Endothelial cell of umbilical vein (primary cell): Measurements from ENCODE around the gene SLC66A2.

Source experiments
- CTCF ChIP-seq, 2 donors: IDR thresholded peaks; 1 replicate in 1 of 2; 2 replicates in 1 of 2; pipeline ENCODE4 v1.5.1; 2011; ENCODE audit warnings: low read length in 2 of 2, mild to moderate bottlenecking in 2 of 2, moderate library complexity in 2 of 2, control low read depth in 1 of 2, inconsistent platforms in 1 of 2, low read depth in 1 of 2; ENCODE audit not compliant: insufficient read depth in 1 of 2; ENCODE audit errors: extremely low read depth in 1 of 2
- EZH2 ChIP-seq: IDR thresholded peaks from 2 replicates; pipeline ENCODE4 v1.6.1; 2012; ENCODE audit warnings: borderline replicate concordance, low read depth, mild to moderate bottlenecking, moderate library complexity, low read length, inconsistent platforms; ENCODE audit not compliant: severe bottlenecking
- FOS ChIP-seq: IDR thresholded peaks from 2 replicates; pipeline ENCODE4 v1.6.1; 2011; ENCODE audit warnings: mild to moderate bottlenecking, low read length, moderate library complexity, borderline replicate concordance; ENCODE audit not compliant: insufficient read depth
- GATA2 ChIP-seq: IDR thresholded peaks from 2 replicates; pipeline ENCODE4 v1.7.0; 2011; ENCODE audit warnings: low read depth, mild to moderate bottlenecking, moderate library complexity, mixed read lengths, low read length; ENCODE audit not compliant: insufficient read length, insufficient read depth
- JUN ChIP-seq: IDR thresholded peaks from 2 replicates; pipeline ENCODE4 v1.6.1; 2011; ENCODE audit warnings: borderline replicate concordance, low read depth; ENCODE audit not compliant: insufficient read length, insufficient read depth
- MYC ChIP-seq: IDR thresholded peaks from one replicate; pipeline ENCODE4 v1.6.1; 2011; ENCODE audit warnings: mild to moderate bottlenecking, low read depth, low read length
- POLR2A ChIP-seq: IDR thresholded peaks from 2 replicates; pipeline ENCODE4 v1.6.1; 2012; ENCODE audit warnings: low read depth, mild to moderate bottlenecking, control low read depth, low read length
- POLR2AphosphoS5 ChIP-seq: IDR thresholded peaks from 2 replicates; pipeline ENCODE4 v1.6.1; 2012; ENCODE audit warnings: low read depth, mild to moderate bottlenecking, control low read depth, low read length, moderate library complexity; ENCODE audit not compliant: insufficient read depth

GRCh38 chr18:79924814-79925731 lies 26.4 kb downstream of the SLC66A2 start:
- TF ChIP-seq GATA2 (no peak), POLR2A (no peak), CTCF (IDR thresholded peaks at IDR 0.05; ENCODE audit: extremely low read depth in 1 of 2, insufficient read depth in 1 of 2, low read depth in 1 of 2, low read length in 2 of 2) (no peak), POLR2AphosphoS5 (no peak), MYC (no peak), EZH2 (no peak), FOS (no peak), JUN (no peak)
